Measurements from ENCODE around the gene THRB. TPM values are rescaled to one million over a fixed set of nuclear protein-coding genes. Genes with fewer than 3 reads are reported as not detected.

THRB gene
- total and polyA plus RNA-seq, 2 experiments from 2014 or later: 0.49 to 0.57 TPM

- no peak for DNase-seq (ENCODE audit: low read depth in 1 of 2, low spot score in 1 of 2)
- no peaks in the 10 kb centered on the region for H3K27me3 ChIP-seq
- no peak overlapping the region for H3K27ac ChIP-seq
- no peak overlapping the region for H3K4me3 ChIP-seq
- no peaks in the 10 kb centered on the region for H3K4me1 ChIP-seq (ENCODE audit: low read depth)
- H3K9me3 ChIP-seq (ENCODE audit: low read depth): no peaks in the 10 kb centered on the region
- no peak for TF ChIP-seq CTCF (IDR thresholded peaks at IDR 0.05; ENCODE audit: low read depth, low read length)
- H3K36me3 ChIP-seq: no peaks in the 10 kb centered on the region
Observed at GRCh38 chr3:24136624-24137310, 357.9 kb downstream of the THRB start.

GRCh38 chr3:24135280-24135679 lies 359.4 kb downstream of the THRB start:
- Histone ChIP-seq H3K4me1 (ENCODE audit: low read depth) (no peaks in the 10 kb centered on the region), H3K4me3 (no peak overlapping the region), H3K27me3 (no peaks in the 10 kb centered on the region), H3K36me3 (no peaks in the 10 kb centered on the region), H3K27ac (no peak overlapping the region), H3K9me3 (ENCODE audit: low read depth) (no peaks in the 10 kb centered on the region)
- peak in 1 of 2 donors; percentile 19 for DNase-seq (ENCODE audit: low read depth in 1 of 2, low spot score in 1 of 2)
- no peak for TF ChIP-seq CTCF (IDR thresholded peaks at IDR 0.05; ENCODE audit: low read depth, low read length)

DNA sequence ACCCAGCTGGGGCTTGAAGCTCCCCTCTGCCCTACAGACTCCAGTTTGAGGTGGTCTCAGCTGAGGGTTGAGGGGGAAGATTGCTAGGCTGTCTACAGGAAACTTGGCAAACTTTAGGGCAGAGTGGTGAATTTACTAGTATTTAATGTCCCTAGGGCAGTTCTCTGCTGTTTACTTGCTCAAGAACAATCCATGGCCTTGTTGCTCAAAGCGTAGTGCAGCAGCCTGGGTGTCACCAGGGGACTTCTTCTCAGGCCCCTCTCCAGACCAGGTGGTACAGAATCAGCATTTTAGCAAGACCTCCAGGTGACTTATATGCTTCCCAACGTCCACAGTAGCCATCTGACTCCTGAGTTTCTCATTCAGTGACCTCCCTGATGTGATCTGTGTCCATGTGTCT lies 360.7 kb downstream of the THRB start:
- H3K9me3 ChIP-seq (ENCODE audit: low read depth): no peaks in the 10 kb centered on the region
- no peak for TF ChIP-seq CTCF (IDR thresholded peaks at IDR 0.05; ENCODE audit: low read depth, low read length)
- H3K27me3 ChIP-seq: no peaks in the 10 kb centered on the region
- DNase-seq (ENCODE audit: low read depth in 1 of 2, low spot score in 1 of 2): no peak
- no peak overlapping the region for H3K4me3 ChIP-seq
- no peak overlapping the region for H3K27ac ChIP-seq
- H3K36me3 ChIP-seq: no peaks in the 10 kb centered on the region
- no peaks in the 10 kb centered on the region for H3K4me1 ChIP-seq (ENCODE audit: low read depth)

DNA sequence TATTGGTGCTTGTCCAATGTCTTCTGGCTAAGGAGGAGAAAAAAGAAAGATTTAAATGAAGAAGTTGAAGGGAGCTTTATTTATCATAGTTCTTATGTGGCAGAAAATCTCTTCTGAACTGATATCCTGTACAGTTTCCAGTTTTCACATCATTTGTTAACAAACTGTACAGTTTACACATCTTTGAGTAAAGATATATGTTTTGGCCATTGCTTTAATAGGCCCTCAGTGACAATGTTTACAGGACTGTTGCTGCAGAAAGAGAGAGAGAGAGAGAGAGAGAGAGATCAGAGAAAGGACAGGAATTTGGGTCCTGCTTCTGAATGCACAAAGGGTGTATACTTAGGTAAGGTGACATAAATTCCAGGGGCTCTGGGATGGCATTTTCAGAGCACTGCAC lies 361.2 kb downstream of the THRB start:
- Histone ChIP-seq H3K36me3 (no peaks in the 10 kb centered on the region), H3K4me1 (ENCODE audit: low read depth) (no peaks in the 10 kb centered on the region), H3K4me3 (no peak overlapping the region), H3K27me3 (no peaks in the 10 kb centered on the region), H3K27ac (no peak overlapping the region), H3K9me3 (ENCODE audit: low read depth) (no peaks in the 10 kb centered on the region)
- TF ChIP-seq CTCF (IDR thresholded peaks at IDR 0.05; ENCODE audit: low read depth, low read length): no peak
- DNase-seq (ENCODE audit: low read depth in 1 of 2, low spot score in 1 of 2): no peak

DNA sequence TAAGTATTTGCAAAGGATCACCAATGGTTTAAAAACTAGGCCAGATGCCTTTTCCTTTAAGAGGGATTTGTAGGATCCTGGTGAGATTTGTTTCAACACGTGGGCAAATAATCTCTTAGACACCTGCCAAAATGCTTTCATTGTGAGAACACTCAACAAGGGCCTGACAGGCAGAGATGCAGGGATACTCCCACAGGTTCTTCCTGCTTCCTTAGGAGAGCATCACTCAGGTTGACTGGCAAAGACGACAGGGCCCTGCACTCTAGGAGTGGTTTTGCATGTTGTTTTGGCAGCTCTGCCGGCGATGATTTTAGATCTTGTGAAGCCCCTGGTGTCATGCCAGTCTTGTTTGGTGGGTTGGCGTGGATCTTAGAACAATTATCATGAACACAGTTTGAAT lies 365.1 kb downstream of the THRB start:
- Histone ChIP-seq H3K36me3 (no peaks in the 10 kb centered on the region), H3K9me3 (ENCODE audit: low read depth) (no peaks in the 10 kb centered on the region), H3K27ac (no peak overlapping the region), H3K4me1 (ENCODE audit: low read depth) (no peaks in the 10 kb centered on the region), H3K4me3 (no peak overlapping the region), H3K27me3 (no peaks in the 10 kb centered on the region)
- no peak for TF ChIP-seq CTCF (IDR thresholded peaks at IDR 0.05; ENCODE audit: low read depth, low read length)
- DNase-seq (ENCODE audit: low read depth in 1 of 2, low spot score in 1 of 2): no peak
